Lower leg skin (tissue), 3 donors: ENCODE measurements around the gene MEAF6.

Experiments used
- POLR2A ChIP-seq, 2 donors: fragments of 450-650 bp; IDR thresholded peaks; one replicate each; pipeline ENCODE4 v1.6.1; 2016 to 2017; ENCODE audit warnings: antibody characterized with exemption in 2 of 2, mild to moderate bottlenecking in 1 of 2, moderate library complexity in 1 of 2
- TF ChIP-seq, protein P1 (sequence below), 3 donors: fragments of 450-650 bp; IDR thresholded peaks; one replicate each; pipeline ENCODE4 v1.5.1; 2016; ENCODE audit warnings: antibody characterized with exemption in 3 of 3, mild to moderate bottlenecking in 3 of 3, moderate library complexity in 2 of 3

DNA sequence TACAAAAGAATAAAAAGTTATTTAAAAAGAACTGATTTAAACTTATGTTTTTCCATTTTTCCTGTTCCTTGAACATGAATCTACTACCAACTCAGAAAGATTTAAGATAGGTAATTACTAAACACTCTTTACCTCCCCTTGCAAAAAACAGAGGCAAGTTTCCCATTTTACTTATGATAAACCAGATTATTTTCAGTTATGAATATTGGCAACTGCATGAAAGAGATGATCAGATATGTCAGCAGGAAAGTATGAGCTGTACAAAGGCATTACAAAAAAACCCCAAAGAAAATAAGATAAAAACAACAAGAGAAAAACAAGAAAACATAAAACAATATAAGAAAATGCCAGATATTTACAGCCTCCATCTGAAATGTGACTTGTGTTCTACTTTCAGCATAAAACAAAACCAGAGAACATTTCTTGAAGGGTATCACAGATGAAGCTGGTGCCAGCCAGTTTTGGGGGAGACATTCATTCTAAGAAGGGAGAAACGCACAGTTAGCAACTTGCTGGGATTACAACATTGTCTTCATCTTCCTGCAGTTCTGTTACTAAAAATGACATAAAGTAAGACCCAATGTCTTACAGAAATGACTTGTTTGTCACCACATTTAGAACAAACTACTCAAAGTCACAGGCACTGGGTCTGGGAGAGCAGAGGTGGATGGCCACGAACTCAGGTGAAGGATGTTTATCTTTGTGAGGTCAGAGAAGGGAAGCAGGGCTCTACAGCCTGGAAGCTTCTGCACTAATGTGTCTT is 21.0 kb downstream of the MEAF6 start:
- TF ChIP-seq, protein P1, sequence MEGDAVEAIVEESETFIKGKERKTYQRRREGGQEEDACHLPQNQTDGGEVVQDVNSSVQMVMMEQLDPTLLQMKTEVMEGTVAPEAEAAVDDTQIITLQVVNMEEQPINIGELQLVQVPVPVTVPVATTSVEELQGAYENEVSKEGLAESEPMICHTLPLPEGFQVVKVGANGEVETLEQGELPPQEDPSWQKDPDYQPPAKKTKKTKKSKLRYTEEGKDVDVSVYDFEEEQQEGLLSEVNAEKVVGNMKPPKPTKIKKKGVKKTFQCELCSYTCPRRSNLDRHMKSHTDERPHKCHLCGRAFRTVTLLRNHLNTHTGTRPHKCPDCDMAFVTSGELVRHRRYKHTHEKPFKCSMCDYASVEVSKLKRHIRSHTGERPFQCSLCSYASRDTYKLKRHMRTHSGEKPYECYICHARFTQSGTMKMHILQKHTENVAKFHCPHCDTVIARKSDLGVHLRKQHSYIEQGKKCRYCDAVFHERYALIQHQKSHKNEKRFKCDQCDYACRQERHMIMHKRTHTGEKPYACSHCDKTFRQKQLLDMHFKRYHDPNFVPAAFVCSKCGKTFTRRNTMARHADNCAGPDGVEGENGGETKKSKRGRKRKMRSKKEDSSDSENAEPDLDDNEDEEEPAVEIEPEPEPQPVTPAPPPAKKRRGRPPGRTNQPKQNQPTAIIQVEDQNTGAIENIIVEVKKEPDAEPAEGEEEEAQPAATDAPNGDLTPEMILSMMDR (IDR thresholded peaks at IDR 0.05), result no peak
- no peak for TF ChIP-seq POLR2A (IDR thresholded peaks at IDR 0.05)
